K562 (cell line): ENCODE results near the gene SORCS2. TPM values are rescaled to one million over a fixed set of nuclear protein-coding genes. Genes with fewer than 3 reads are reported as not detected.

Experiments
- ATAC-seq: fragments of 200-7000 bp; cut with Tn5 transposase; 3 replicates; pipeline ENCODE4 v1.9.1; 2020; ENCODE audit warnings: moderate library complexity
- BruUV-seq: library from RNA; stranded (reverse); fragments of 400-500 nt; replicated peaks from 2 replicates; lab custom pipeline; 2021; lab: Mats Ljungman, UMichigan
- CTCF ChIA-PET: fragments of 300-600 bp; formaldehyde crosslinking; extraction: SDS; loops from one replicate; lab custom pipeline; 2021; ENCODE audit warnings: low intra/inter-chr PET ratio; lab: Yijun Ruan, JAX
- POLR2A ChIA-PET: fragments of 300-600, 350-650 bp; sonication (Branson Sonifier 250); formaldehyde crosslinking; extraction: SDS; loops from one replicate; lab custom pipeline; 2021; ENCODE audit warnings: antibody characterized with exemption, inconsistent platforms; lab: Yijun Ruan, JAX
- DNase-seq, 4 experiments: peaks; one replicate each; pipeline versions ENCODE4 v3.0.0 to v3.0.0-alpha.2; 2011 to 2018; ENCODE audit warnings: low spot score in 3 of 4, mixed read lengths in 3 of 4; ENCODE audit errors: extremely low read depth in 1 of 4
- FAIRE-seq: peaks from 2 replicates; lab custom pipeline; 2011; peaks lifted over from hg19 to GRCh38; lab: Jason Lieb, UNC
- H2AFZ ChIP-seq: 2 replicates; pipeline ENCODE4 v1.6.0; 2011; ENCODE audit warnings: low read depth, low read length, control low read depth, inconsistent platforms
- H3K27ac ChIP-seq: fragments of 200-600 bp; 3 replicates; pipeline ENCODE4 v1.8.0; 2011; ENCODE audit warnings: low read depth, mild to moderate bottlenecking, control low read depth, inconsistent platforms, low read length, moderate library complexity, mixed read lengths; ENCODE audit errors: extremely low read depth
- H3K27me3 ChIP-seq, 2 experiments: fragments of 300-600 bp in 1 of 2; 2 replicates in 1 of 2; 3 replicates in 1 of 2; pipeline versions ENCODE4 v1.6.0 to v1.8.0; 2011; ENCODE audit warnings: inconsistent platforms in 2 of 2, low read length in 2 of 2, mild to moderate bottlenecking in 1 of 2, mixed read lengths in 1 of 2, moderate library complexity in 1 of 2; ENCODE audit not compliant: control insufficient read depth in 2 of 2, insufficient read depth in 2 of 2
- H3K36me3 ChIP-seq: fragments of 300-600 bp; 3 replicates; pipeline ENCODE4 v1.8.0; 2011; ENCODE audit warnings: mild to moderate bottlenecking, low read length, inconsistent platforms; ENCODE audit not compliant: control insufficient read depth, insufficient read depth
- H3K4me1 ChIP-seq, 2 experiments: fragments of 200-600 bp in 1 of 2; replicated peaks in 1 of 2; 2 replicates in 1 of 2; 3 replicates in 1 of 2; pipeline versions ENCODE4 v1.5.1 to v1.8.0; 2011; ENCODE audit warnings: inconsistent platforms in 2 of 2, low read length in 2 of 2, mild to moderate bottlenecking in 1 of 2, mixed read lengths in 1 of 2, moderate library complexity in 1 of 2; ENCODE audit not compliant: control insufficient read depth in 2 of 2, insufficient read depth in 2 of 2
- H3K4me2 ChIP-seq: 2 replicates; pipeline ENCODE4 v1.6.1; 2011; ENCODE audit warnings: low read length, control low read depth, inconsistent platforms, mixed read lengths; ENCODE audit not compliant: insufficient read depth
- H3K4me3 ChIP-seq: fragments of 200-600 bp; sonication (generic), shearing (Covaris generic); 2 replicates; pipeline ENCODE4 v1.5.1; 2016; ENCODE audit warnings: control low read depth, inconsistent platforms
- H3K79me2 ChIP-seq: fragments of 200-600 bp; 3 replicates; pipeline ENCODE4 v1.8.0; 2011; ENCODE audit warnings: low read length, inconsistent platforms; ENCODE audit not compliant: control insufficient read depth, insufficient read depth
- H3K9ac ChIP-seq, 2 experiments: 2 replicates each; pipeline versions ENCODE4 v1.6.0 to v1.6.1; 2011; ENCODE audit warnings: low read depth in 2 of 2, low read length in 2 of 2, control low read depth in 1 of 2, inconsistent platforms in 1 of 2, mild to moderate bottlenecking in 1 of 2, mixed read lengths in 1 of 2; ENCODE audit not compliant: insufficient read depth in 1 of 2
- H3K9me1 ChIP-seq: one replicate; pipeline ENCODE4 v1.6.0; 2011; ENCODE audit warnings: inconsistent platforms, mild to moderate bottlenecking, low read length, moderate library complexity; ENCODE audit not compliant: control insufficient read depth, insufficient read depth
- H3K9me3 ChIP-seq: replicated peaks from 2 replicates; pipeline ENCODE4 v1.5.1; 2011; ENCODE audit warnings: low read depth, low read length, inconsistent platforms; ENCODE audit not compliant: control insufficient read depth, insufficient read depth
- H4K20me1 ChIP-seq: replicated peaks from 2 replicates; pipeline ENCODE4 v1.6.1; 2011; ENCODE audit warnings: low read length, inconsistent platforms, mixed read lengths; ENCODE audit not compliant: control insufficient read depth, insufficient read depth
- CBFB ChIP-seq: sonication (generic); formaldehyde crosslinking; IDR thresholded peaks from 2 replicates; pipeline ENCODE4 v1.4.0; 2020; ENCODE audit warnings: mild to moderate bottlenecking, missing genetic modification reagents
- CBX3 ChIP-seq, 2 experiments: IDR thresholded peaks; 1 replicate in 1 of 2; 2 replicates in 1 of 2; pipeline ENCODE4 v1.6.1; 2012; ENCODE audit warnings: inconsistent platforms in 2 of 2, low read length in 2 of 2, borderline replicate concordance in 1 of 2, control low read depth in 1 of 2
- CC2D1A ChIP-seq: fragments of 450-650 bp; IDR thresholded peaks from 2 replicates; pipeline ENCODE4 v1.6.1; 2017; ENCODE audit warnings: mild to moderate bottlenecking
- CHD7 ChIP-seq: fragments of 200-600 bp; sonication (generic); IDR thresholded peaks from one replicate; pipeline ENCODE4 v1.6.1; 2012; ENCODE audit warnings: mild to moderate bottlenecking, low read depth, low read length, inconsistent platforms
- PRMT5 ChIP-seq: sonication (generic); formaldehyde crosslinking; IDR thresholded peaks from 2 replicates; pipeline ENCODE4 v1.5.0; 2020; ENCODE audit warnings: missing genetic modification reagents
- SMAD4 ChIP-seq: fragments of 250-450 bp; sonication (Bioruptor Pico); conservative IDR thresholded peaks from 2 replicates; pipeline ENCODE4 v1.8.0; 2021; ENCODE audit warnings: inconsistent platforms, mild to moderate bottlenecking, moderate library complexity
- SREBF2 ChIP-seq: sonication (generic); formaldehyde crosslinking; IDR thresholded peaks from 2 replicates; pipeline ENCODE4 v1.4.0; 2020; ENCODE audit warnings: mild to moderate bottlenecking, missing genetic modification reagents
- ZNF124 ChIP-seq: sonication (generic); formaldehyde crosslinking; IDR thresholded peaks from 2 replicates; pipeline ENCODE4 v1.8.1; 2022; ENCODE audit warnings: missing genetic modification reagents
- WGBS: fragments of 100-300 bp; shearing (Covaris generic); methylation state at CpG from one replicate; pipeline ENCODE4 v1.1.6; 2016; ENCODE audit warnings: low coverage, mixed read lengths; ENCODE audit not compliant: insufficient coverage; ENCODE audit errors: missing lambda C conversion rate; 5-methylcytosine and 5-hydroxymethylcytosine counted together
- in situ Hi-C: fragments of 300-500 bp; cut with MboI; formaldehyde crosslinking; loops from 4 replicates; pipeline ENCODE4 v1.15.0; 2018; ENCODE audit warnings: inconsistent platforms, mixed read lengths
- intact Hi-C: fragments of 100-400 bp; cut with micrococcal nuclease; formaldehyde crosslinking; loops from 2 replicates; pipeline ENCODE4 v1.14.2; 2022
- polyA plus RNA-seq, 8 experiments: library from polyadenylated mRNA; depleted of rRNA in 4 of 8; stranded (reverse) in 5 of 8; unstranded in 3 of 8; fragments of >200 nt; fragmentation: Nextera tagmentation in 2 of 8; fragmentation: Illumina TruSeq in 1 of 8; extraction: Ambion mirVana in 2 of 8; extraction: Trizol in 1 of 8; gene quantifications; 2 replicates each; pipeline versions ENCODE4 v1.2.1 to v1.2.3, GENCODE V29; 2011 to 2014; ENCODE audit warnings: inconsistent platforms in 1 of 8, missing spikeins in 1 of 8
- total RNA-seq, 7 experiments: library from RNA; depleted of rRNA in 6 of 7; stranded (reverse); fragments of >200 nt in 6 of 7; fragmentation: Illumina TruSeq in 2 of 7; extraction: Trizol in 2 of 7; gene quantifications; 2 replicates each; pipeline versions ENCODE4 v1.2.1 to v1.2.3, GENCODE V29; 2011 to 2021; ENCODE audit warnings: low replicate concordance in 1 of 7
- TF ChIP-seq, protein P1 (sequence below): IDR thresholded peaks from 2 replicates; pipeline ENCODE4 v1.6.1; 2011; ENCODE audit warnings: borderline replicate concordance, low read depth, mild to moderate bottlenecking, moderate library complexity, low read length; ENCODE audit not compliant: insufficient read depth, poor library complexity, severe bottlenecking

The SORCS2 gene
- total and polyA plus RNA-seq, 9 of the 15 experiments (the other 6 are each of a cell fraction or from before 2014, with no cell fraction given), result not detected

GRCh38 chr4:7763788-7764187 lies 571.5 kb downstream of the SORCS2 start:
- Histone ChIP-seq H3K4me1 (peaks cover 0 to 18% of the 10 kb centered on the region in 2 experiments; a peak in 2 of 5 replicates), H3K27me3 (no peaks in the 10 kb centered on the region), H3K4me3 (no peak overlapping the region), H3K36me3 (peaks cover 8% of the 10 kb centered on the region; the same call in 1 of the 3 replicates), H2AFZ (no peak overlapping the region), H4K20me1 (peaks cover 10% of the 10 kb centered on the region; the same call in 1 of the 2 replicates), H3K9me1 (no peaks in the 10 kb centered on the region), H3K27ac (no peak overlapping the region), H3K9ac (no peak overlapping the region), H3K9me3 (no peaks in the 10 kb centered on the region; the same call in 1 of the 2 replicates), H3K79me2 (peaks cover 4% of the 10 kb centered on the region; the same call in 1 of the 3 replicates), H3K4me2 (no peak overlapping the region)
- FAIRE-seq (no peak), ATAC-seq (no peak), DNase-seq (no peak)
- BruUV-seq, result no TSS peak
- CTCF ChIA-PET, result no interaction called here
- intact Hi-C loops (no loop called here), in situ Hi-C loops (no loop called here)
- POLR2A ChIA-PET, result interaction anchor here (0.9 kb wide), 1 partner anchor 89 kb away, joined by 5 read pairs; no protein-coding TSS in a partner anchor
- 41% methylated on average over 10 of the region's 10 CpGs for WGBS
- TF ChIP-seq, protein P1, sequence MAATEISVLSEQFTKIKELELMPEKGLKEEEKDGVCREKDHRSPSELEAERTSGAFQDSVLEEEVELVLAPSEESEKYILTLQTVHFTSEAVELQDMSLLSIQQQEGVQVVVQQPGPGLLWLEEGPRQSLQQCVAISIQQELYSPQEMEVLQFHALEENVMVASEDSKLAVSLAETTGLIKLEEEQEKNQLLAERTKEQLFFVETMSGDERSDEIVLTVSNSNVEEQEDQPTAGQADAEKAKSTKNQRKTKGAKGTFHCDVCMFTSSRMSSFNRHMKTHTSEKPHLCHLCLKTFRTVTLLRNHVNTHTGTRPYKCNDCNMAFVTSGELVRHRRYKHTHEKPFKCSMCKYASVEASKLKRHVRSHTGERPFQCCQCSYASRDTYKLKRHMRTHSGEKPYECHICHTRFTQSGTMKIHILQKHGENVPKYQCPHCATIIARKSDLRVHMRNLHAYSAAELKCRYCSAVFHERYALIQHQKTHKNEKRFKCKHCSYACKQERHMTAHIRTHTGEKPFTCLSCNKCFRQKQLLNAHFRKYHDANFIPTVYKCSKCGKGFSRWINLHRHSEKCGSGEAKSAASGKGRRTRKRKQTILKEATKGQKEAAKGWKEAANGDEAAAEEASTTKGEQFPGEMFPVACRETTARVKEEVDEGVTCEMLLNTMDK, result no peak
- no peak for TF ChIP-seq SREBF2 (CRISPR knock-in tag)
- TF ChIP-seq CBX3 (IDR thresholded peaks at IDR 0.05; ENCODE audit: borderline replicate concordance in 1 of 2, low read length in 2 of 2), result no peak
- TF ChIP-seq CC2D1A, result no peak
- no peak for TF ChIP-seq SMAD4 (CRISPR knock-in tag)
- no peak for TF ChIP-seq CBFB (CRISPR knock-in tag)
- TF ChIP-seq PRMT5, result no peak
- no peak for TF ChIP-seq ZNF124 (CRISPR knock-in tag)
- no peak for TF ChIP-seq CHD7
